ENCODE results near the gene CCDC146.
A peak's percentile ranks its signal among the peaks of the same experiment; 100 is the strongest.

CCDC146 gene

DNA sequence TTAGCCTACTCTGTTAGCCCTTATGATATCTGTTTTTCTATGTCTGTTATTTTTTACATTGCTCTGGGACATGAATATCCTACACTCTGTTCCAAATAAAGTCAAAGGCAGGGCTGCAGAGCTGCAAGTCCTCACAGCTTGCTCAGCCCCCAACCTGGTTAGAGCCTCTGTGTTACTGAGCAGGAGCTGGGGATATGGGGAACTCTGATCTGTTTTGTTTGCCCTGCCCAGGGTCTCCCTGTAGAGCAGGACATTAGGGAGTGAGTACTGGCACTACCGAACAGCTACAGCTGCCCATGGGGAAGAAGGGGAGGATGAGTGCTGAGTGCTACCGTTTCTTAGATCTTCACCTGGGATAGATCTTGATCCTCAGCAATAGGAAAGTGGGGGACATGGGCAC is 110.1 kb downstream of the CCDC146 start:
- FAIRE-seq (no peak), DNase-seq (ENCODE audit: insufficient read length) (no peak)
- TF ChIP-seq POLR2A (IDR thresholded peaks at IDR 0.05; ENCODE audit: low read depth, low read length), result no peak
- TF ChIP-seq POLR2AphosphoS5 (IDR thresholded peaks at IDR 0.05; ENCODE audit: low read depth, low read length), result no peak
- no peak for TF ChIP-seq TAF1 (IDR thresholded peaks at IDR 0.05; ENCODE audit: borderline replicate concordance, low read depth, low read length)

DNA sequence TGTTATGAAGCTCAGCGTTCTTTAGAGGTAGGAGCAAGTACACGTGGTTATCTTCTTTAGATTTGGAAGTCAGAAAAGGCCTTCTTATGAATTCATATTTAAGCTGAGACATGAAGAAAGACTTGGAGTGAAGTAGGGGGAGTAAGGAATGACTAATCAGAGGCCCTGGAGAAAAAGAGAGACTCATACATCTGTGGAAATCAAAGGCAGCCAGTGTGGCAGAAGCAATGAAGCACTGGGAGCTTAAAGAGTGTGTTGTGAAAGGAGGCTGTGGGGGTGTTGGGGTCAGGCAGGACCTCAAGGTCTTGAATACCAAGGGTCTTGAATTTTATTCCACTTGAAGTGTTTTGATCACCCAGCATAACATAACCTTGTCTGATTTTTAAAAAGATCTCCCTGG is 112.9 kb downstream of the CCDC146 start:
- FAIRE-seq (no peak), DNase-seq (ENCODE audit: insufficient read length) (no peak)
- TF ChIP-seq TAF1 (IDR thresholded peaks at IDR 0.05; ENCODE audit: borderline replicate concordance, low read depth, low read length) (no peak), POLR2A (IDR thresholded peaks at IDR 0.05; ENCODE audit: low read depth, low read length) (no peak), POLR2AphosphoS5 (IDR thresholded peaks at IDR 0.05; ENCODE audit: low read depth, low read length) (no peak)

DNA sequence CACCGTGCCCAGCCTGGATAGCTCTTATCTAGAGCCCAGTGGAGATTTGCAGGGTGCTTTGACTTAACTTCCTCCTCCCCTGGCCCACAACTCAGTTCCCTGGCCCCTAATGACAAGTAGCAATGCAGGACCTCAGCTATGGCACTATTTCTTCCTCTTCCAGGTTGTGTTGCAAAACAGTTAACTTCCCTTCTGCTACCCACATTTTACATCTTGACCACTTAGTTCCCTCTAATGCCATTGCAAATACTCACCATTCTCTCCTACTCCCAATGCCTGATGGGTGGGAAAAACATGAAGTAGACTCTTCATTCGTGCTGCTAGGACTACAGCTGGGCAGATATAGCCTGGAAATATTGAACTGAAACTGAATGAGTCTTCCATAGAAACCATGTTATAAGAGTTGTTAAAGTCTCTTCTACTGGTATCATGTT is 116.3 kb downstream of the CCDC146 start:
- no peak for FAIRE-seq
- TF ChIP-seq POLR2A (IDR thresholded peaks at IDR 0.05; ENCODE audit: low read depth, low read length) (no peak), TAF1 (IDR thresholded peaks at IDR 0.05; ENCODE audit: borderline replicate concordance, low read depth, low read length) (no peak), POLR2AphosphoS5 (IDR thresholded peaks at IDR 0.05; ENCODE audit: low read depth, low read length) (no peak)
- no peak for DNase-seq (ENCODE audit: insufficient read length)

DNA sequence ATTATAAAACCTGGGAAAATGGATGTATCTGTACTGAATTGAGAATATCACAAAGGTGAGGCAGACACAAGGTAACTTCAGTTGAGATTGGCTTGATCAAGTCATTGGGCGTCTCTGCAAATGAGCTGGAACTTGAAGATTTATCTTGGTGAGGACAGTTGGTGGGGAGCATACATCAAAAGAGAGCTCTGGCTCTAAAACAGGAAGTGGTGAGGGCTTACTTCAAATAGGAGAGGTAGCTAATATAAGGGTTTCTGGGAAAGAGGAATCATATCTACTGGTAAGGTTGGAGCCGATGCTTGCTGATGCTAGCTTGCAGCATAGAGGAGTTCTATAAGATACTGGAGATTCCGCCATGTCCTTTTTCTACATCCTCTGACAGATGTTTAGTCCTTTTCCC is 117.1 kb downstream of the CCDC146 start:
- FAIRE-seq, result no peak
- TF ChIP-seq TAF1 (IDR thresholded peaks at IDR 0.05; ENCODE audit: borderline replicate concordance, low read depth, low read length), result no peak
- TF ChIP-seq POLR2A (IDR thresholded peaks at IDR 0.05; ENCODE audit: low read depth, low read length), result no peak
- no peak for TF ChIP-seq POLR2AphosphoS5 (IDR thresholded peaks at IDR 0.05; ENCODE audit: low read depth, low read length)
- DNase-seq (ENCODE audit: insufficient read length), result no peak

DNA sequence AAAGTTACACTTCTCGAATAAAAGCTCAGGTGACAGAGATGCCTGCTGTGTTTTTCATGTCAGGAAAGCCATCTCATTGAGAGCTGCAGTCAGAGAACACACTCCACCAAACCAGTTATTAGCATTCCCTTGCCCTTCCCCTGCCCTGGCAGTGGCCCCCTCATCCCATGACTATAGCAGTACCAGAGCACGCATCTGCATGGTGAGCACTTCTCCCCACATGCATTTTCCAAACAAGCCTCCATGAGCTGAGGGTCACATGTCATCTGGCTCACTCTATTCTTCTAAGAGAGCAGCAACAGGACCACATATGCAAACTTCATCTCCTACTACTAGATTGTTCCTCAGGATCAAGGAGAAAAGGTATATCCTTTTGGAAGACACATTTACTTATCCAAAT is 119.7 kb downstream of the CCDC146 start:
- TF ChIP-seq TAF1 (IDR thresholded peaks at IDR 0.05; ENCODE audit: borderline replicate concordance, low read depth, low read length) (no peak), POLR2AphosphoS5 (IDR thresholded peaks at IDR 0.05; ENCODE audit: low read depth, low read length) (no peak), POLR2A (IDR thresholded peaks at IDR 0.05; ENCODE audit: low read depth, low read length) (no peak)
- DNase-seq (ENCODE audit: insufficient read length) (no peak), FAIRE-seq (peak; percentile 9)

DNA sequence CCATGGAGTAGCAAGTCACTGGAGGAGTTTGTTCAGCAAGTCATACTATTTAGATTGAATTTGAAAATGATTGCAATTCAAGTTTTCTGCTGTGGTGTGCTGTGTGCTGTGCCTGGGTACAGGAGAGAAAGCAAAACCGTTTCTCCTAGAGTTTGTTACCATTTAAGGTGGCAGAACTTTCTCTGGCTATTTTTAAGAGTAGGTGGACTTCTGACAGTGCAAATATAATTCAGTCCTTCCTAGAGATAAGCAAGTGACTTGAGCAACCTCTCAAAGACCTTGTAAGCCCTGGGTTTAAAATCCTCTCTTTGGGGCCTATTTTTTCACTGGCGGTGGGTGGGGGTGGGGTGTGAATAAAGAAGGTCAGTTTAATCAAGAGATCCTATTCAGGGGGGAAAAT is 120.1 kb downstream of the CCDC146 start:
- no peak for DNase-seq (ENCODE audit: insufficient read length)

DNA sequence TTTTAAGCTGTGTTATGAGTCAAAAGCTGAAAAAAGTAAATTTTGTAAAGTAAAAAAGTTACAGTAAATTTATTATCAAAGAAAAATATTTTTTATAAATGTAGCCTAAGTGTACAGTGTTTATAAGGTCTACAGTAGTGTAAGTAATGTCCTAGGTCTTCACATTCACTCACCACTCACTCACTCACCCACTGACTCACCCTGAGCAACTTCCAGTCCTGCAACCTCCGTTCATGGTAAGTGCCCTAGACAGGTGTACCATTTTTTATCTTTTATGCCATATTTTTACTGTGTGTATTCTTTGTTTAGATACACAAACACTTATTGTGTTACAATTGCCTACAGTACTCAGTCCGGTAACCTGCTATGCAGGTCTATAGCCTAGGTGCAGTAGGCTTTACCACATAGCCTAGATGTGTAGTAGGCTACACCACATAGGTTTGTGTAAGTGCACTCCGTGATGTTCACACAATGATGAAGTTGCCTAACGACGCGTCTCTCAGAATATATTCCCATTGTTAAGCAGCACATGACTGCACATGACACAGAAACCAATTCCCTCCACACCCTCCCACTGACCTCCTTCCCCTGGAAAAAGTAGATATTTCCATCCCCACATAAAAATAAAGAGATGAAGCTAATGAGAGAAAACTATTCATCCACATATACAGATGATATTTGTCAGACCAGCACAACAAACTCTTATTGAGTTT is 122.0 kb downstream of the CCDC146 start:
- DNase-seq (ENCODE audit: insufficient read length) (no peak), FAIRE-seq (no peak)
- TF ChIP-seq POLR2AphosphoS5 (IDR thresholded peaks at IDR 0.05; ENCODE audit: low read depth, low read length), result no peak
- TF ChIP-seq TAF1 (IDR thresholded peaks at IDR 0.05; ENCODE audit: borderline replicate concordance, low read depth, low read length), result no peak
- no peak for TF ChIP-seq POLR2A (IDR thresholded peaks at IDR 0.05; ENCODE audit: low read depth, low read length)

More for the DNA sequence above, 120.1 kb downstream of the CCDC146 start:
- no peak for TF ChIP-seq TAF1 (IDR thresholded peaks at IDR 0.05; ENCODE audit: borderline replicate concordance, low read depth, low read length)
- no peak for TF ChIP-seq POLR2AphosphoS5 (IDR thresholded peaks at IDR 0.05; ENCODE audit: low read depth, low read length)
- no peak for TF ChIP-seq POLR2A (IDR thresholded peaks at IDR 0.05; ENCODE audit: low read depth, low read length)
- no peak for FAIRE-seq

DNA sequence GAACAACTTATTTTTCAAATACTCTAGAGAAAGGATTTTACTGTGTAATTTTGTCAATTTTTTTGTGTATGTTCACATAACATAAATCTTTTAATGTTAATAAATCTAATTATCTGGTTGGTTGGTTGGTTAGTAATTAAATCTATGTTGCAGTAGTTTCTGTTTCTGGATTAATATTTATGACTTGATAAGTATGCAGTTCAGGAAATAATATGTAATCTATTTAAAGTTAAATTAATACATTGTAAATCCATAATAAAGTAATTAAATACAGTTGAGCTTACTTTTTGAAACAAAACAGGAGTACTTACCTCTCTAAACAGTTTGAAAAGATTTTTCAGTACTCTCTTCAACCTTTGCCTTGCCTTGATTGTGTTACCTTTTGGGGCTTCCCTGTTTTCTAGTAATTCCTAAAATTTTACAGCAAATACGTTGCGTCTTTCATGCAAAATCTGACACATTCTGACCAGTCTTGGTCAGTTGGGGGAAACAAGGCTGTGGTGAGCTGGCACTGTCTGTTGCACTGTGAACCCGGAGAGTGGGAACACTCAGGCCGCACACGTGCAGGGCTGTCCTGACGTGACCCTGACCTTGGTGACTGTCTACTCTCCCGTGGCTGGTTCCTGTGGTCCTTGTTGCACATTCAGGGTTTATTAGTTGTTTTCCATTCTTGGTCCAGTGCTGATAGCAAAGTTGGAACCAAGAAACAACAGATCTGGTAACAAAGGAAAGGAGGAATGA is 122.8 kb downstream of the CCDC146 start:
- DNase-seq (ENCODE audit: insufficient read length) (no peak), FAIRE-seq (no peak)
- no peak for TF ChIP-seq POLR2A (IDR thresholded peaks at IDR 0.05; ENCODE audit: low read depth, low read length)
- TF ChIP-seq POLR2AphosphoS5 (IDR thresholded peaks at IDR 0.05; ENCODE audit: low read depth, low read length), result no peak

DNA sequence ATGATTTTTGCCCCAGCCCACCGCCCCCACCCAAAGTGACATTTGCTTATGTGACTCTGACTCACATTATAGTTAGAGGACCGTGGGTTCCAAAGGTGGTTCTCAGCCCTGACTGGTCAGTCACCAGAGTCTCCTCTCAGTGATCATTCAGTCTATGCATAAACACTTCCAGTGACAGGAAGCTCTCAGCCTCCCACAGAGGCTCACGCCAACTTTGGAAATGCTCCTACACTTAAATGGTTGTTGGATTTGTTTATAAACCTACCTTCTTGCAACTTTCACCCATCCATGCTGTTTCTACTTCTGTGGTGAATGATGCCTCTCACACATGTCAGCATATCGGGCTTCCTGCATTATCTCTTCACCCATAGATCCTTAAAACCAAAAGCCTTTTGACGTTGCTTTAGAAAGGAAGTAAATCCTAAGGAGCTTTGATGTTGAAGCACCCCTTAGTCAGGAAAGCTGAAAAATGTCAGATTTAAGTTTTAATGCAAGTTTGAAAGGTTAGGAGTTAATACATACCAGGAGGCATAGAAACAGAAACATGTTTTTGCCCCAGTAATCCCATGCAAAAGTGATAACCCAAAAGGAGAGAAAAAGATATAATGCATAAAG is 123.7 kb downstream of the CCDC146 start:
- FAIRE-seq (peak; percentile 30), DNase-seq (ENCODE audit: insufficient read length) (no peak)
- TF ChIP-seq POLR2A (IDR thresholded peaks at IDR 0.05; ENCODE audit: low read depth, low read length) (no peak), POLR2AphosphoS5 (IDR thresholded peaks at IDR 0.05; ENCODE audit: low read depth, low read length) (no peak), TAF1 (IDR thresholded peaks at IDR 0.05; ENCODE audit: borderline replicate concordance, low read depth, low read length) (no peak)

DNA sequence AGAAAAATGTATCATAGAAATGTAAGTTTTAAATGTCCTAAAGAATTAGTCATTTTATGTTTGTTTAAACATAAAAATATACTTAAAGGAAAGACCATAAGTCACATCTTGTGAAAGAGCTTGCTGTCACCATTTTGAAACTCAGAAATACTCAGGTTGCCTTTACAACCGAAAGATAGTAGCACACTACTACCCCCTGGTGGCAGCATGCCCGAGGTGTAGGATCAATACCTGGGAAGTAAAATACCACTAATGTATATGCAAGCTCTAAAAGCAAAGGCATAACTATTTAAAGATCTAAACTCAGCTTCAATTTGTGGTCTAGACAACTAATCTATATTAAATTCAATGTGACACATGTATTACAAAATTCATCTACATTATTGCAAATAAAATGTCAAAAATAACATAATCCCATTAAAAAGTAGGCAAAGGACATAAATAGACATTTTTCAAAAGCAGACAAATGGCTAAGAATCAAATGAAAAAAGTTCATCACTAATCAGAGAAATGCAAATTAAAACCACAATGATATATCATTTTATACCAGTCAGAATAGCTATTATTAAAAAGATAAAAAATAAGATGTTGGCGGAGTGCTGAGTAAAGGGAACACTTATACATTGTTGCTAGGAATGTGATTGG is 124.9 kb downstream of the CCDC146 start:
- no peak for TF ChIP-seq POLR2AphosphoS5 (IDR thresholded peaks at IDR 0.05; ENCODE audit: low read depth, low read length)
- FAIRE-seq (peak; percentile 96), DNase-seq (ENCODE audit: insufficient read length) (peak; percentile 21)

DNA sequence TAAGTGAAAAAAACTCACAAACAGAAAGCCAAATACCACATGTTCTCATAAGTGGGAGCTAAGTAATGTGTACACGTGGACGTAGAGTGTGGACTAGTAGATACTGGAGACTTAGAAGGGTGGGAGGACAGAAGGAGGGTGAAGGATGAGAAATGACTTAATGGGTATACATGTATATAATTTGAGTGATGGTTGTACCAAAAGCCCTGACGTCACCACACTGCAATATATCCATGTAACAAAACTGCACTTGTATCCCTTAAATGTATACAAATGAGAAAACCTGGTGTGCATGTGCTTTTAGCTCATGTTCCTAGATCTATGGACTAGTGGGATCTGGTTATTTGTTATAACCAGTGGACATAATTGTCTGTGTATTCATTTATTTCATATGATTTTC is 125.7 kb downstream of the CCDC146 start:
- no peak for FAIRE-seq
- no peak for TF ChIP-seq POLR2AphosphoS5 (IDR thresholded peaks at IDR 0.05; ENCODE audit: low read depth, low read length)
- no peak for TF ChIP-seq TAF1 (IDR thresholded peaks at IDR 0.05; ENCODE audit: borderline replicate concordance, low read depth, low read length)
- no peak for TF ChIP-seq POLR2A (IDR thresholded peaks at IDR 0.05; ENCODE audit: low read depth, low read length)
- no peak for DNase-seq (ENCODE audit: insufficient read length)

Measured in GM12892 (cell line).